Measurements from ENCODE around the gene FAM47B.

Gene FAM47B

DNA sequence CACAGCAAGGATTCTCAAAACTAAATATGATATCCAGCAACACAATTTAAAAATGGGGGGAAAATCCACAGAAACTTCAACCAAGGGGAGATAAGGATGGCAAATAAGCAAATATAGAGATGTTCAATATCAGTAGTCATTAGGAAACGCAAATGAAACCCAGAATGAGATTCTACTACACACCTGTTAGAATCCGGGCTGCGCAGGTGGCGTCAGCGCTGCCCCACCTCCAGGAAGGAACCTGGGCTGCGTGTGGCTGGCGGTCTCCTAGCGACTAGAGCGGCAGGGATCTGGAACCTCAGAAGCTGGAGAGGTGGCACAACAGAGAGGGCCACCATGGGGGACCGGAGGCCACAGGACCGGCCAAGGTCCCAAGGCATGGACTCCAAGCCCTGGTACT lies at the start of gene FAM47B:
Gene FAM47B, plus strand, starts transcription at position 301 of the 400 bp plus-strand sequence. Its CDS starts 36 bp downstream, at position 337.
- no peak for DNase-seq (ENCODE audit: extremely low read depth, low read depth)

DNA sequence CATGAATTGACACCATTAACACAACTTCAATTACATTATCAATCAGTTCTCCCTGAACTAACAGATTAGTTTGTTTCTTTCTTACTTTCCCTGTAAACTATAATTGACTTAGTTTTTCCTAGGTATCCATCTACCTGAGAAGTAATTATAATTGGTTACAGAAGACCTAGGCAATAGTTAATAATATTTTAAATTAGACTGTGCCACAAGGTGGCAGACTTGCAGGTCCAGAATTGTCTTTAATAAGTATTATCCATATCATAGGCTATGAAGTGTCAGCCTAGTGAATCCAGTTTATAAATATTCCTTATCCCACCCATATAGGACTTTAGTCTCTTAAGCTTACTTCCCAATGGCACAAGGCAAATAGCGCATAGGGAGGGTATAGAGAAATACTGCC lies 48.9 kb upstream of the FAM47B start:
- no peak for DNase-seq (ENCODE audit: extremely low read depth, low read depth)
- TF ChIP-seq, protein P1, sequence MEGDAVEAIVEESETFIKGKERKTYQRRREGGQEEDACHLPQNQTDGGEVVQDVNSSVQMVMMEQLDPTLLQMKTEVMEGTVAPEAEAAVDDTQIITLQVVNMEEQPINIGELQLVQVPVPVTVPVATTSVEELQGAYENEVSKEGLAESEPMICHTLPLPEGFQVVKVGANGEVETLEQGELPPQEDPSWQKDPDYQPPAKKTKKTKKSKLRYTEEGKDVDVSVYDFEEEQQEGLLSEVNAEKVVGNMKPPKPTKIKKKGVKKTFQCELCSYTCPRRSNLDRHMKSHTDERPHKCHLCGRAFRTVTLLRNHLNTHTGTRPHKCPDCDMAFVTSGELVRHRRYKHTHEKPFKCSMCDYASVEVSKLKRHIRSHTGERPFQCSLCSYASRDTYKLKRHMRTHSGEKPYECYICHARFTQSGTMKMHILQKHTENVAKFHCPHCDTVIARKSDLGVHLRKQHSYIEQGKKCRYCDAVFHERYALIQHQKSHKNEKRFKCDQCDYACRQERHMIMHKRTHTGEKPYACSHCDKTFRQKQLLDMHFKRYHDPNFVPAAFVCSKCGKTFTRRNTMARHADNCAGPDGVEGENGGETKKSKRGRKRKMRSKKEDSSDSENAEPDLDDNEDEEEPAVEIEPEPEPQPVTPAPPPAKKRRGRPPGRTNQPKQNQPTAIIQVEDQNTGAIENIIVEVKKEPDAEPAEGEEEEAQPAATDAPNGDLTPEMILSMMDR (IDR thresholded peaks at IDR 0.05; ENCODE audit: low read depth, low read length) = peak; percentile 18

More for the DNA sequence above, at the start of gene FAM47B:
- TF ChIP-seq, protein P1 (IDR thresholded peaks at IDR 0.05; ENCODE audit: low read depth, low read length) = no peak

DNA sequence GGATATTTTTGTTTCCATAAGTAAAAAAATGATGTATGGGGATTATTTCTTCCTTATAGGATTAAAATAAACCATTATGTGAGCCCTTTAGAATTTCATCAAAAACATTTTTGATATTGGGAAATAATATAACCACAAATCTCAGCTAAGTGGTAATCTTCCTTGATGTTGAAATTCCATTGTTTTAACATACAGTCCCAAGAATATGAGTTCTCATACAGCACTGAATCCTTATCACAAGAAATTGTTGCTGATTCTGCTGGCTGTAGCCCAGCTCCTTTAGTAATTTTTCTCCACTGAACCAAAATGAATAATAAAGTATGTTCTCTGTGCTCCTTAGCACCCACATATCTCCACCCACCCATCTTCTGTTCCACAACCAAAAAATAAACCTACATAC lies 41.9 kb upstream of the FAM47B start:
- TF ChIP-seq, protein P1 (IDR thresholded peaks at IDR 0.05; ENCODE audit: low read depth, low read length) = no peak

DNA sequence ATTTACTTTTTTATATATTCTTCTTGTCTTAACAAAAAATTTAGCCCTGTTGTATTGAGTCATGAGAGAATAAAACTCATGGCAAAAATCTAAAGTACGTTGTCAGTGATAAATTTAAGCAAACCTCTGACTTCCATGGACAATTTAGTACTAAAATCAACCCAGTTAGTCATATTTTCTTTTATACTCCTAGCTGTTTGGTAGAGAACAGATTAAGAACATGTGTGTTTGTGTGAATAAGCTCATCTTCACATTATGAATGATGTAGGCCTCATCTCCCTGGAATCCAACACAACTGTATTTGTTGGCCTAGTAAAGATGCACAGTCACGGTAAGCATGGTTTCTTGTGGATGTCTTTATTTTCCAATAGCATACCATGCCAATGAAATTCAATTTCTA lies 40.8 kb upstream of the FAM47B start:
- no peak for DNase-seq (ENCODE audit: extremely low read depth, low read depth)
- TF ChIP-seq, protein P1 (IDR thresholded peaks at IDR 0.05; ENCODE audit: low read depth, low read length) = no peak

More for the DNA sequence above, 41.9 kb upstream of the FAM47B start:
- no peak for DNase-seq (ENCODE audit: extremely low read depth, low read depth)

DNA sequence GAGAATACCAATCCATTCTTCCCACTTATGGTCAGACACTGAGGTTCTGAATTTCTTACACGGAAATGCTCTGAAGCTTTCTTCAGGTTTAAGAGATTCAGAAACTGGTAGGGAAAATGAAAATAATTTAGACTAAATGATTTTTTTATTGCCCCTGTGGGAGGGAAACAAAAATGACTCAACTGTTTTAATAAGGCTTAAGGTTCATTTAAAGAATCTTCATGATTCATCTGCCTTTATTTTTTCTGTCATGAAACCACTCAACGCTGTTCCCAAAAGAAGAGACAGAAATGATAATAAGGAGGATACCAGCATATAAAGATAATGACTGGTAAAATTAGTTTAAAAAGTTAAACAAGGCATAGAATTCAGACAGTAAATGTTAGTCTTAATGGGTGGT lies 39.3 kb upstream of the FAM47B start:
- TF ChIP-seq, protein P1 (IDR thresholded peaks at IDR 0.05; ENCODE audit: low read depth, low read length) = no peak
- DNase-seq (ENCODE audit: extremely low read depth, low read depth) = no peak

GRCh38 chrX:34909151-34909550 lies 33.4 kb upstream of the FAM47B start:
- TF ChIP-seq, protein P1 (IDR thresholded peaks at IDR 0.05; ENCODE audit: low read depth, low read length) = no peak

DNA sequence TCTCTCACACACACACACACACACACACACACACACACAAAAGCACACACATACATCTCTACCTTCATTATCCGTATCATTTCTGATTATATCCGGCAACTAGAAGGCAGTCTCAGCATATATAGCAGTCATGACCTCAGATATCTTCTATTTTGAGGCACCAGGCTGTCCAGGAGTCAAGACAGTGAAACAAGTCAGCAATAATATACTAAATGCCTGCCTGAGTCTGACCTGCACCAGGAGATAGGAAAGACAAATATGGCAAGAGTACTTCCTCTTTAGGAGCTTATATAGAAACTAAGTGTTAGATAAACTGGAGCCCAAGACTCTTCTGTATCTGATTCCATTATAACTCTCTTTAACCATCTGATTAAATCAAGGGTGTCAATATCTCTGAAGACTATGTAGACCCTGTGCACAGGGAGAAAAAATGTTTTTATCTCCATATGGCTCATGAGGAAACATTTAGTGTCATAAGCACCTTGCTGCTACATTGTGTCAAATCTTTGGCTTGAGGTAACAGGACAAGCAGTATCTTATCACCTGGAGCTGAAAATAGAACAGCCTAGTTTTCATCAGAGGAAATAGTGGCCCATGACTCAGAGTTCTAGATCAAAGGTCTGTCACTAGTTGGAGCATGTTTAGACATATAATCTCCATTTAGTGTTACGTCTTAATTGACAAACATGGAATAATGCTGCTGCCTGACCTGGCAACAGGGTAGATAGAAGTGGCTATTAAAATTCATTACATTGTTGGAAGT lies 27.0 kb upstream of the FAM47B start:
- DNase-seq (ENCODE audit: extremely low read depth, low read depth) = no peak
- TF ChIP-seq, protein P1 (IDR thresholded peaks at IDR 0.05; ENCODE audit: low read depth, low read length) = no peak

More at GRCh38 chrX:34909151-34909550, 33.4 kb upstream of the FAM47B start:
- no peak for DNase-seq (ENCODE audit: extremely low read depth, low read depth)

Measured in AG09319 (cell line).